Measurements from ENCODE around the gene SLC7A14.

DNA sequence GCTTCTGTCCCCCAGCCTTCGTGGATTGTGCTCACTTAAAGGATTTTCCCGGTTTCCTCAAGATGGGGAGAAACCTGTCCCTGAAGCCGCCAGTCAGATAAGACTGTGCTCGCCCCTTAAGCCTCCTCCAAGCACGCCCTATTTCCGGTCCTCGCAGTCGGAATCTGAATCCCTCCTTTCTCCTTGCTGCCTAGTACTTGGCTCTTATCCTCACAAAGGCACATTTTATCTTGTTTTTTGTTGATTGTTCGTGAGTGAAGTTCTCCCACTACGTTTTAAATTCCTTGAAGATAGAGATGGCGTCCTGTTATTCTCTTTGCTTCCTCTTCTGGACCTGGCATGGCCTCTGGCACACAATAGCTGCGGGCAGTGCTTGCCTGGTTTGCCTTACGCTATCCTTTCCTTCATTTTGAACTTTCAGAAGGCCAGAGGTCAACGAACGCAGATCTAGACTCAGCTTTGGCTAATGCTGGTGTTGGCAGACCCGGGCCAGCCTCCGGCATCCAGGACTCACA is 165.5 kb downstream of the SLC7A14 start:
- TF ChIP-seq CTCF (IDR thresholded peaks at IDR 0.05; ENCODE audit: low read depth, low read length) (no peak), EZH2phosphoT487 (IDR thresholded peaks at IDR 0.05; ENCODE audit: low read depth) (no peak)

Data from OCI-LY3 (cell line).